HepG2 (cell line): ENCODE results near the gene SH3PXD2A. TPM values are rescaled to one million over a fixed set of nuclear protein-coding genes. Genes with fewer than 3 reads are reported as not detected.

Experiments used
- ATAC-seq: fragments of 200-7000 bp; cut with Tn5 transposase; 3 replicates; pipeline ENCODE4 v1.9.1; 2020; ENCODE audit warnings: mild to moderate bottlenecking, moderate library complexity
- BruUV-seq: library from RNA; stranded (reverse); fragments of 400-500 nt; replicated peaks from 2 replicates; lab custom pipeline; 2021; lab: Mats Ljungman, UMichigan
- CTCF ChIA-PET: fragments of 300-600 bp; formaldehyde crosslinking; extraction: SDS; loops from one replicate; lab custom pipeline; 2021; ENCODE audit warnings: low total read pairs, inconsistent platforms, low intra/inter-chr PET ratio; lab: Yijun Ruan, JAX
- POLR2A ChIA-PET: fragments of 350-600 bp; sonication (Branson Sonifier 250); formaldehyde crosslinking; loops from one replicate; lab custom pipeline; 2020; ENCODE audit warnings: antibody characterized with exemption, inconsistent platforms; lab: Yijun Ruan, JAX
- DNase-seq: peaks from one replicate; pipeline ENCODE4 v3.0.0-alpha.2; 2015; ENCODE audit warnings: low spot score
- FAIRE-seq: peaks from 3 replicates; lab custom pipeline; 2011; peaks lifted over from hg19 to GRCh38; lab: Jason Lieb, UNC
- H2AFZ ChIP-seq: one replicate; pipeline ENCODE4 v1.6.1; 2011; ENCODE audit warnings: low read length, inconsistent platforms
- H3K27ac ChIP-seq: fragments of 300-600 bp; 3 replicates; pipeline ENCODE4 v1.8.0; 2011; ENCODE audit warnings: mixed run types, mild to moderate bottlenecking, mixed read lengths, low read length, inconsistent platforms; ENCODE audit not compliant: insufficient read depth; ENCODE audit errors: extremely low read length
- H3K27me3 ChIP-seq, 2 experiments: fragments of 200-600 bp in 1 of 2; 2 replicates in 1 of 2; 3 replicates in 1 of 2; pipeline versions ENCODE4 v1.6.0 to v1.8.0; 2011; ENCODE audit warnings: low read length in 2 of 2, mild to moderate bottlenecking in 2 of 2, moderate library complexity in 2 of 2, inconsistent platforms in 1 of 2; ENCODE audit not compliant: insufficient read depth in 2 of 2, control insufficient read depth in 1 of 2
- H3K36me3 ChIP-seq, 2 experiments: fragments of 200-600 bp in 1 of 2; replicated peaks in 1 of 2; 2 replicates in 1 of 2; 3 replicates in 1 of 2; pipeline versions ENCODE4 v1.5.1 to v1.8.0; 2011; ENCODE audit warnings: low read length in 2 of 2, inconsistent platforms in 1 of 2; ENCODE audit not compliant: insufficient read depth in 2 of 2, control insufficient read depth in 1 of 2
- H3K4me1 ChIP-seq: 2 replicates; pipeline ENCODE4 v1.5.1; 2012; ENCODE audit warnings: low read length, inconsistent platforms; ENCODE audit not compliant: insufficient read depth
- H3K4me2 ChIP-seq: 2 replicates; pipeline ENCODE4 v1.6.0; 2011; ENCODE audit warnings: low read depth, low read length, inconsistent platforms
- H3K4me3 ChIP-seq, 3 experiments: fragments of 200-600 bp in 1 of 3; sonication (generic), shearing (Covaris generic) in 1 of 3; replicated peaks in 1 of 3; 2 replicates each; pipeline ENCODE4 v1.5.1; 2011 to 2016; ENCODE audit warnings: low read length in 3 of 3, inconsistent platforms in 2 of 3, low read depth in 2 of 3, mild to moderate bottlenecking in 2 of 3, control low read depth in 1 of 3, mixed read lengths in 1 of 3; ENCODE audit not compliant: insufficient read depth in 1 of 3
- H3K79me2 ChIP-seq: one replicate; pipeline ENCODE4 v1.6.1; 2011; ENCODE audit warnings: low read length, inconsistent platforms; ENCODE audit not compliant: insufficient read depth
- H3K9ac ChIP-seq: 2 replicates; pipeline ENCODE4 v1.6.0; 2011; ENCODE audit warnings: mild to moderate bottlenecking, low read depth, low read length, inconsistent platforms; ENCODE audit not compliant: insufficient read depth
- H3K9me3 ChIP-seq: 2 replicates; pipeline ENCODE4 v1.5.1; 2012; ENCODE audit warnings: mild to moderate bottlenecking, low read length
- H4K20me1 ChIP-seq: 2 replicates; pipeline ENCODE4 v1.6.0; 2011; ENCODE audit warnings: inconsistent platforms, mild to moderate bottlenecking, low read length, moderate library complexity; ENCODE audit not compliant: insufficient read depth
- BORCS8-MEF2B ChIP-seq: sonication (generic); formaldehyde crosslinking; IDR thresholded peaks from 2 replicates; pipeline ENCODE4 v1.8.0; 2022; ENCODE audit warnings: mild to moderate bottlenecking, missing genetic modification reagents
- CREB3 ChIP-seq: sonication (generic); formaldehyde crosslinking; IDR thresholded peaks from 2 replicates; pipeline ENCODE4 v1.5.0; 2020; ENCODE audit warnings: missing genetic modification reagents
- DBP ChIP-seq: sonication (generic); formaldehyde crosslinking; IDR thresholded peaks from 2 replicates; pipeline ENCODE4 v1.4.0; 2020; ENCODE audit warnings: missing genetic modification reagents; ENCODE audit errors: not compliant biosample characterization
- FOXJ3 ChIP-seq: sonication (generic); formaldehyde crosslinking; IDR thresholded peaks from 2 replicates; pipeline ENCODE4 v1.4.0; 2020; ENCODE audit warnings: missing genetic modification reagents, mild to moderate bottlenecking, borderline replicate concordance
- GPN1 ChIP-seq: sonication (generic); formaldehyde crosslinking; IDR thresholded peaks from 2 replicates; pipeline ENCODE4 v1.5.1; 2020; ENCODE audit warnings: missing genetic modification reagents, borderline replicate concordance
- HINFP ChIP-seq: sonication (generic); formaldehyde crosslinking; IDR thresholded peaks from 2 replicates; pipeline ENCODE4 v1.4.0; 2020; ENCODE audit warnings: low read depth, mild to moderate bottlenecking, missing genetic modification reagents
- HMGA1 ChIP-seq: sonication (generic); formaldehyde crosslinking; conservative IDR thresholded peaks from 2 replicates; pipeline ENCODE4 v1.4.0; 2020; ENCODE audit warnings: missing genetic modification reagents
- KAT2B ChIP-seq: fragments of 150-350 bp; IDR thresholded peaks from 2 replicates; pipeline ENCODE4 v1.6.1; 2014; ENCODE audit warnings: low read depth, low read length, borderline replicate concordance
- LBX2 ChIP-seq: sonication (generic); formaldehyde crosslinking; IDR thresholded peaks from 2 replicates; pipeline ENCODE4 v1.5.0; 2020; ENCODE audit warnings: missing genetic modification reagents, mild to moderate bottlenecking, borderline replicate concordance
- PAX8 ChIP-seq: sonication (generic); formaldehyde crosslinking; IDR thresholded peaks from 2 replicates; pipeline ENCODE4 v1.8.0; 2022; ENCODE audit warnings: mild to moderate bottlenecking, missing genetic modification reagents, borderline replicate concordance
- TCF12 ChIP-seq, 2 experiments: fragments of 450-650 bp in 1 of 2; sonication (generic) in 1 of 2; formaldehyde crosslinking in 1 of 2; IDR thresholded peaks; 2 replicates each; pipeline versions ENCODE4 v1.6.1 to v1.8.0; 2017 to 2022; ENCODE audit warnings: antibody characterized with exemption in 1 of 2, mild to moderate bottlenecking in 1 of 2, missing genetic modification reagents in 1 of 2, moderate library complexity in 1 of 2
- ZFP91 ChIP-seq: sonication (generic); formaldehyde crosslinking; IDR thresholded peaks from 2 replicates; pipeline ENCODE4 v1.9.0; 2022; ENCODE audit warnings: missing genetic modification reagents, mild to moderate bottlenecking, borderline replicate concordance
- ZNF362 ChIP-seq: sonication (generic); formaldehyde crosslinking; IDR thresholded peaks from 2 replicates; pipeline ENCODE4 v1.4.0; 2020; ENCODE audit warnings: missing genetic modification reagents, mild to moderate bottlenecking, borderline replicate concordance
- WGBS: methylation state at CpG from one replicate; pipeline ENCODE4 v1.1.6; 2017; ENCODE audit warnings: low lambda C conversion rate; 5-methylcytosine and 5-hydroxymethylcytosine counted together
- in situ Hi-C: cut with HindIII; loops from 2 replicates; pipeline ENCODE4 v1.10.0; 2017; ENCODE audit warnings: low pct_unique_long_range_greater_than_20kb; ENCODE audit not compliant: extremely low pct_ligation_motif_present
- intact Hi-C: fragments of 100-400 bp; cut with micrococcal nuclease; formaldehyde crosslinking; loops from one replicate; pipeline ENCODE4 v1.10.0; 2022; ENCODE audit not compliant: unreplicated experiment
- polyA plus RNA-seq, 8 experiments: library from polyadenylated mRNA; depleted of rRNA in 3 of 8; stranded (reverse) in 7 of 8; unstranded in 1 of 8; fragments of >200 nt; fragmentation: Illumina TruSeq in 4 of 8; extraction: Trizol in 4 of 8; gene quantifications; 2 replicates each; pipeline versions ENCODE4 v1.2.1 to v1.2.3, GENCODE V29; 2011 to 2016; ENCODE audit warnings: low read depth in 4 of 8, missing spikeins in 1 of 8, mixed read lengths in 1 of 8; ENCODE audit not compliant: insufficient read depth in 1 of 8
- total RNA-seq, 5 experiments: library from RNA; depleted of rRNA; stranded (reverse); fragments of >200 nt; fragmentation: Illumina TruSeq; extraction: Trizol; gene quantifications; 2 replicates each; pipeline ENCODE4 v1.2.3, GENCODE V29; 2016; ENCODE audit warnings: low read depth in 1 of 5

Gene SH3PXD2A
- total and polyA plus RNA-seq, 2 of the 13 experiments (the other 11 are each of a cell fraction or from before 2014, with no cell fraction given) = 11.1 to 11.3 TPM

GRCh38 chr10:103551619-103552602, 303.5 kb downstream of the SH3PXD2A start (continued):
- no peak for TF ChIP-seq ZFP91 (CRISPR knock-in tag)

GRCh38 chr10:103550229-103550628, 305.1 kb downstream of the SH3PXD2A start:
- intact Hi-C loops (no loop called here), in situ Hi-C loops (no loop called here)
- Histone ChIP-seq H3K27ac (no peak overlapping the region), H4K20me1 (no peaks in the 10 kb centered on the region), H3K9ac (no peak overlapping the region), H3K4me1 (peaks cover 6% of the 10 kb centered on the region), H3K79me2 (no peaks in the 10 kb centered on the region), H3K36me3 (no peaks in the 10 kb centered on the region), H3K27me3 (peaks cover 6 to 66% of the 10 kb centered on the region in 2 experiments; a peak in 4 of 5 replicates), H3K4me2 (no peak overlapping the region), H3K9me3 (no peaks in the 10 kb centered on the region), H2AFZ (no peak overlapping the region), H3K4me3 (no peak overlapping the region)
- ATAC-seq (no peak), DNase-seq (no peak), FAIRE-seq (no peak)
- 40% methylated on average over 1 of the region's 1 CpG for WGBS
- BruUV-seq = no TSS peak
- CTCF ChIA-PET = no interaction called here
- POLR2A ChIA-PET = no interaction called here
- TF ChIP-seq PAX8 (CRISPR knock-in tag) (no peak), ZNF362 (no peak), FOXJ3 (CRISPR knock-in tag) (no peak), HMGA1 (CRISPR knock-in tag) (no peak), GPN1 (CRISPR knock-in tag) (no peak), DBP (CRISPR knock-in tag) (no peak), CREB3 (no peak), BORCS8-MEF2B (no peak), LBX2 (CRISPR knock-in tag) (no peak), KAT2B (no peak), TCF12 (IDR thresholded peaks at IDR 0.05) (no peak), TCF12 (CRISPR knock-in tag; IDR thresholded peaks at IDR 0.05) (no peak), HINFP (CRISPR knock-in tag) (no peak)
